ENCODE data around the gene ASB18.
"Not testable (repeated sequence)": the region's sequence is repeated elsewhere in the genome, so short reads cannot be mapped to it uniquely, and the experiment has no call there.

Gene ASB18

GRCh38 chr2:236264256-236264655 lies at the start of gene ASB18:
TSS of gene ASB18 (minus strand) at chr2:236264406. CDS start at chr2:236264345, 61 bp downstream.
- peak; percentile 9 for DNase-seq (ENCODE audit: low read depth)

GRCh38 chr2:236311286-236311685 lies 47.1 kb upstream of the ASB18 start:
- DNase-seq (ENCODE audit: low read depth), result no peak

- DNase-seq (ENCODE audit: low read depth), result no peak
These were observed 45.4 kb upstream of the ASB18 start for GRCh38 chr2:236309669-236310029.

- DNase-seq (ENCODE audit: low read depth), result peak; percentile 31
These were observed 44.9 kb upstream of the ASB18 start for GRCh38 chr2:236308855-236309668.

GRCh38 chr2:236307641-236308040 lies 43.4 kb upstream of the ASB18 start:
- no peak for DNase-seq (ENCODE audit: low read depth)

- no peak for DNase-seq (ENCODE audit: low read depth)
These were observed 42.8 kb upstream of the ASB18 start for GRCh38 chr2:236306825-236307540.

- DNase-seq (ENCODE audit: low read depth), result peak; percentile 6
These were observed 41.9 kb upstream of the ASB18 start for GRCh38 chr2:236305964-236306605.

- DNase-seq (ENCODE audit: low read depth), result no peak
These were observed 41.3 kb upstream of the ASB18 start for GRCh38 chr2:236305531-236305930.

- no peak for DNase-seq (ENCODE audit: low read depth)
These were observed 39.7 kb upstream of the ASB18 start for GRCh38 chr2:236303935-236304334.

- DNase-seq (ENCODE audit: low read depth), result no peak
These were observed 38.3 kb upstream of the ASB18 start for GRCh38 chr2:236302555-236302954.

GRCh38 chr2:236298924-236299475 lies 34.8 kb upstream of the ASB18 start:
- DNase-seq (ENCODE audit: low read depth), result no peak

- DNase-seq (ENCODE audit: low read depth), result no peak
These were observed 31.3 kb upstream of the ASB18 start for GRCh38 chr2:236295481-236295880.

GRCh38 chr2:236294647-236295046 lies 30.4 kb upstream of the ASB18 start:
- no peak for DNase-seq (ENCODE audit: low read depth)

GRCh38 chr2:236293241-236293810 lies 29.1 kb upstream of the ASB18 start:
- no peak for DNase-seq (ENCODE audit: low read depth)

GRCh38 chr2:236291911-236292310 lies 27.7 kb upstream of the ASB18 start:
- no peak for DNase-seq (ENCODE audit: low read depth)

GRCh38 chr2:236291476-236291875 lies 27.3 kb upstream of the ASB18 start:
- no peak for DNase-seq (ENCODE audit: low read depth)

GRCh38 chr2:236290742-236291425 lies 26.7 kb upstream of the ASB18 start:
- no peak for DNase-seq (ENCODE audit: low read depth)

- DNase-seq (ENCODE audit: low read depth), result no peak
These were observed 25.7 kb upstream of the ASB18 start for GRCh38 chr2:236289766-236290462.

- DNase-seq (ENCODE audit: low read depth), result not testable (repeated sequence)
These were observed 24.2 kb upstream of the ASB18 start for GRCh38 chr2:236288373-236288772.

GRCh38 chr2:236287656-236288055 lies 23.4 kb upstream of the ASB18 start:
- DNase-seq (ENCODE audit: low read depth), result no peak

All from EH (cell line).